Measurements from ENCODE around the gene KCNT1.

The KCNT1 gene

GRCh38 chr9:135726138-135726853, 24.3 kb downstream of the KCNT1 start:
- DNase-seq (ENCODE audit: low spot score), result no peak

- DNase-seq (ENCODE audit: low spot score), result no peak
These were observed 25.4 kb downstream of the KCNT1 start for GRCh38 chr9:135727257-135727875.

GRCh38 chr9:135728436-135729110, 26.6 kb downstream of the KCNT1 start:
- DNase-seq (ENCODE audit: low spot score), result no peak

GRCh38 chr9:135729480-135729879, 27.5 kb downstream of the KCNT1 start:
- no peak for DNase-seq (ENCODE audit: low spot score)

- no peak for DNase-seq (ENCODE audit: low spot score)
These were observed 29.5 kb downstream of the KCNT1 start for GRCh38 chr9:135731454-135731853.

GRCh38 chr9:135732569-135733257, 30.7 kb downstream of the KCNT1 start:
- DNase-seq (ENCODE audit: low spot score), result no peak

GRCh38 chr9:135734616-135735144, 32.7 kb downstream of the KCNT1 start:
- no peak for DNase-seq (ENCODE audit: low spot score)

GRCh38 chr9:135736272-135736978, 34.4 kb downstream of the KCNT1 start:
- DNase-seq (ENCODE audit: low spot score), result no peak

- DNase-seq (ENCODE audit: low spot score), result no peak
These were observed 35.2 kb downstream of the KCNT1 start for GRCh38 chr9:135736979-135737839.

GRCh38 chr9:135737840-135738521, 36.0 kb downstream of the KCNT1 start:
- no peak for DNase-seq (ENCODE audit: low spot score)

- no peak for DNase-seq (ENCODE audit: low spot score)
These were observed 37.6 kb downstream of the KCNT1 start for GRCh38 chr9:135739271-135740220.

GRCh38 chr9:135741276-135742219, 39.6 kb downstream of the KCNT1 start:
- DNase-seq (ENCODE audit: low spot score), result no peak

- DNase-seq (ENCODE audit: low spot score), result no peak
These were observed 41.0 kb downstream of the KCNT1 start for GRCh38 chr9:135743021-135743420.

- DNase-seq (ENCODE audit: low spot score), result no peak
These were observed 41.8 kb downstream of the KCNT1 start for GRCh38 chr9:135743546-135744332.

- no peak for DNase-seq (ENCODE audit: low spot score)
These were observed 42.5 kb downstream of the KCNT1 start for GRCh38 chr9:135744333-135745070.

- no peak for DNase-seq (ENCODE audit: low spot score)
These were observed 43.2 kb downstream of the KCNT1 start for GRCh38 chr9:135745189-135745588.

Data from iPS-NIHi11 (cell line).